HepG2 (cell line): ENCODE measurements around the gene FAM219B. TPM values are rescaled to one million over a fixed set of nuclear protein-coding genes. Genes with fewer than 3 reads are reported as not detected.
A peak's percentile ranks its signal among the peaks of the same experiment; 100 is the strongest.

Experiments used
- ARID2 ChIP-seq: sonication (generic); formaldehyde crosslinking; IDR thresholded peaks from 2 replicates; pipeline ENCODE4 v1.8.1; 2022; ENCODE audit warnings: mild to moderate bottlenecking, missing genetic modification reagents, borderline replicate concordance
- FOXA1 ChIP-seq, 2 experiments: fragments of 450-650 bp in 1 of 2; sonication (generic) in 1 of 2; formaldehyde crosslinking in 1 of 2; IDR thresholded peaks; 2 replicates each; pipeline versions ENCODE4 v1.4.0 to v1.6.1; 2016 to 2020; ENCODE audit warnings: missing genetic modification reagents in 1 of 2
- FOXP1 ChIP-seq, 2 experiments: fragments of 450-650 bp in 1 of 2; IDR thresholded peaks; 2 replicates each; pipeline ENCODE4 v1.6.1; 2017 to 2018; ENCODE audit warnings: antibody characterized with exemption in 1 of 2
- FOXP4 ChIP-seq: sonication (generic); formaldehyde crosslinking; IDR thresholded peaks from 2 replicates; pipeline ENCODE4 v1.4.0; 2020; ENCODE audit warnings: missing genetic modification reagents
- HDAC2 ChIP-seq: sonication (generic); formaldehyde crosslinking; IDR thresholded peaks from 2 replicates; pipeline ENCODE4 v1.4.0; 2020; ENCODE audit warnings: missing genetic modification reagents
- KDM5B ChIP-seq: sonication (generic); formaldehyde crosslinking; IDR thresholded peaks from 2 replicates; pipeline ENCODE4 v1.4.0; 2020; ENCODE audit warnings: missing genetic modification reagents, mild to moderate bottlenecking, borderline replicate concordance
- PBX3 ChIP-seq: sonication (generic); formaldehyde crosslinking; IDR thresholded peaks from 2 replicates; pipeline ENCODE4 v1.8.1; 2023; ENCODE audit warnings: missing genetic modification reagents, inconsistent platforms, borderline replicate concordance
- ZEB1 ChIP-seq: IDR thresholded peaks from 2 replicates; pipeline ENCODE4 v1.6.1; 2012; ENCODE audit warnings: mild to moderate bottlenecking, low read depth, inconsistent platforms; ENCODE audit not compliant: insufficient replicate concordance
- ZNF143 ChIP-seq: sonication (generic); formaldehyde crosslinking; IDR thresholded peaks from 2 replicates; pipeline ENCODE4 v1.4.0; 2020; ENCODE audit warnings: missing genetic modification reagents
- ZNF512 ChIP-seq: sonication (generic); formaldehyde crosslinking; IDR thresholded peaks from 2 replicates; pipeline ENCODE4 v1.4.0; 2020; ENCODE audit warnings: mild to moderate bottlenecking, missing genetic modification reagents
- ZNF580 ChIP-seq: IDR thresholded peaks from 2 replicates; pipeline ENCODE4 v1.6.1; 2016; ENCODE audit warnings: low read depth, borderline replicate concordance
- ZNF879 ChIP-seq: sonication (generic); formaldehyde crosslinking; IDR thresholded peaks from 2 replicates; pipeline ENCODE4 v1.8.1; 2023; ENCODE audit warnings: missing genetic modification reagents
- polyA plus RNA-seq, 8 experiments: library from polyadenylated mRNA; depleted of rRNA in 3 of 8; stranded (reverse) in 7 of 8; unstranded in 1 of 8; fragments of >200 nt; fragmentation: Illumina TruSeq in 4 of 8; extraction: Trizol in 4 of 8; gene quantifications; 2 replicates each; pipeline versions ENCODE4 v1.2.1 to v1.2.3, GENCODE V29; 2011 to 2016; ENCODE audit warnings: low read depth in 4 of 8, missing spikeins in 1 of 8, mixed read lengths in 1 of 8; ENCODE audit not compliant: insufficient read depth in 1 of 8
- total RNA-seq, 5 experiments: library from RNA; depleted of rRNA; stranded (reverse); fragments of >200 nt; fragmentation: Illumina TruSeq; extraction: Trizol; gene quantifications; 2 replicates each; pipeline ENCODE4 v1.2.3, GENCODE V29; 2016; ENCODE audit warnings: low read depth in 1 of 5
- TF ChIP-seq, protein P1 (sequence below): sonication (generic); formaldehyde crosslinking; IDR thresholded peaks from 2 replicates; pipeline ENCODE4 v1.4.0; 2020; ENCODE audit warnings: mild to moderate bottlenecking, missing genetic modification reagents
- TF ChIP-seq, protein P2 (sequence below): sonication (generic); formaldehyde crosslinking; IDR thresholded peaks from 2 replicates; pipeline ENCODE4 v1.9.0; 2022; ENCODE audit warnings: low read depth, missing genetic modification reagents
- TF ChIP-seq, protein P3 (sequence below): sonication (generic); formaldehyde crosslinking; IDR thresholded peaks from 2 replicates; pipeline ENCODE4 v1.9.0; 2021; ENCODE audit warnings: missing genetic modification reagents, borderline replicate concordance

The FAM219B gene
- total and polyA plus RNA-seq, 2 of the 13 experiments (the other 11 are each of a cell fraction or from before 2014, with no cell fraction given) = 36.6 to 50.2 TPM

GRCh38 chr15:74928771-74929198 is 22.1 kb upstream of the FAM219B start (continued):
- TF ChIP-seq ZNF580 (CRISPR knock-in tag) (no peak), FOXP1 (IDR thresholded peaks at IDR 0.05) (peak; percentile 39; the same call in 1 of the 2 replicates), FOXP1 (CRISPR knock-in tag; IDR thresholded peaks at IDR 0.05) (peak; percentile 91), KDM5B (no peak), PBX3 (CRISPR knock-in tag) (no peak), ZEB1 (no peak), FOXA1 (IDR thresholded peaks at IDR 0.05) (0 out of 2 replicates have a peak, but pooled peaks have one; percentile 20), FOXA1 (CRISPR knock-in tag; IDR thresholded peaks at IDR 0.05) (peak; percentile 43; the same call in 1 of the 2 replicates), ZNF512 (no peak), ARID2 (CRISPR knock-in tag) (no peak), ZNF879 (CRISPR knock-in tag) (no peak), FOXP4 (CRISPR knock-in tag) (peak; percentile 89), ZNF143 (CRISPR knock-in tag) (no peak), HDAC2 (CRISPR knock-in tag) (peak; percentile 58; the same call in 1 of the 2 replicates)
- TF ChIP-seq, protein P1, sequence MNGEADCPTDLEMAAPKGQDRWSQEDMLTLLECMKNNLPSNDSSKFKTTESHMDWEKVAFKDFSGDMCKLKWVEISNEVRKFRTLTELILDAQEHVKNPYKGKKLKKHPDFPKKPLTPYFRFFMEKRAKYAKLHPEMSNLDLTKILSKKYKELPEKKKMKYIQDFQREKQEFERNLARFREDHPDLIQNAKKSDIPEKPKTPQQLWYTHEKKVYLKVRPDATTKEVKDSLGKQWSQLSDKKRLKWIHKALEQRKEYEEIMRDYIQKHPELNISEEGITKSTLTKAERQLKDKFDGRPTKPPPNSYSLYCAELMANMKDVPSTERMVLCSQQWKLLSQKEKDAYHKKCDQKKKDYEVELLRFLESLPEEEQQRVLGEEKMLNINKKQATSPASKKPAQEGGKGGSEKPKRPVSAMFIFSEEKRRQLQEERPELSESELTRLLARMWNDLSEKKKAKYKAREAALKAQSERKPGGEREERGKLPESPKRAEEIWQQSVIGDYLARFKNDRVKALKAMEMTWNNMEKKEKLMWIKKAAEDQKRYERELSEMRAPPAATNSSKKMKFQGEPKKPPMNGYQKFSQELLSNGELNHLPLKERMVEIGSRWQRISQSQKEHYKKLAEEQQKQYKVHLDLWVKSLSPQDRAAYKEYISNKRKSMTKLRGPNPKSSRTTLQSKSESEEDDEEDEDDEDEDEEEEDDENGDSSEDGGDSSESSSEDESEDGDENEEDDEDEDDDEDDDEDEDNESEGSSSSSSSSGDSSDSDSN (CRISPR knock-in tag) = no peak
- TF ChIP-seq, protein P2, sequence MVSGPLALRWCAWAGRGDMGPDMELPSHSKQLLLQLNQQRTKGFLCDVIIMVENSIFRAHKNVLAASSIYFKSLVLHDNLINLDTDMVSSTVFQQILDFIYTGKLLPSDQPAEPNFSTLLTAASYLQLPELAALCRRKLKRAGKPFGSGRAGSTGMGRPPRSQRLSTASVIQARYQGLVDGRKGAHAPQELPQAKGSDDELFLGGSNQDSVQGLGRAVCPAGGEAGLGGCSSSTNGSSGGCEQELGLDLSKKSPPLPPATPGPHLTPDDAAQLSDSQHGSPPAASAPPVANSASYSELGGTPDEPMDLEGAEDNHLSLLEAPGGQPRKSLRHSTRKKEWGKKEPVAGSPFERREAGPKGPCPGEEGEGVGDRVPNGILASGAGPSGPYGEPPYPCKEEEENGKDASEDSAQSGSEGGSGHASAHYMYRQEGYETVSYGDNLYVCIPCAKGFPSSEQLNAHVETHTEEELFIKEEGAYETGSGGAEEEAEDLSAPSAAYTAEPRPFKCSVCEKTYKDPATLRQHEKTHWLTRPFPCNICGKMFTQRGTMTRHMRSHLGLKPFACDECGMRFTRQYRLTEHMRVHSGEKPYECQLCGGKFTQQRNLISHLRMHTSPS (CRISPR knock-in tag) = no peak
- TF ChIP-seq, protein P3, sequence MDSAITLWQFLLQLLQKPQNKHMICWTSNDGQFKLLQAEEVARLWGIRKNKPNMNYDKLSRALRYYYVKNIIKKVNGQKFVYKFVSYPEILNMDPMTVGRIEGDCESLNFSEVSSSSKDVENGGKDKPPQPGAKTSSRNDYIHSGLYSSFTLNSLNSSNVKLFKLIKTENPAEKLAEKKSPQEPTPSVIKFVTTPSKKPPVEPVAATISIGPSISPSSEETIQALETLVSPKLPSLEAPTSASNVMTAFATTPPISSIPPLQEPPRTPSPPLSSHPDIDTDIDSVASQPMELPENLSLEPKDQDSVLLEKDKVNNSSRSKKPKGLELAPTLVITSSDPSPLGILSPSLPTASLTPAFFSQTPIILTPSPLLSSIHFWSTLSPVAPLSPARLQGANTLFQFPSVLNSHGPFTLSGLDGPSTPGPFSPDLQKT (CRISPR knock-in tag) = no peak
